HG03066 (cell line): Measurements from ENCODE around the gene TLE3.
"Not testable (repeated sequence)": the region's sequence is repeated elsewhere in the genome, so short reads cannot be mapped to it uniquely, and the experiment has no call there.

ENCODE experiments used
- ATAC-seq: cut with Tn5 transposase; IDR thresholded peaks from one replicate; pipeline ENCODE4 v1.9.1; 2021; ENCODE audit warnings: low read depth; ENCODE audit not compliant: unreplicated experiment

The TLE3 gene

DNA sequence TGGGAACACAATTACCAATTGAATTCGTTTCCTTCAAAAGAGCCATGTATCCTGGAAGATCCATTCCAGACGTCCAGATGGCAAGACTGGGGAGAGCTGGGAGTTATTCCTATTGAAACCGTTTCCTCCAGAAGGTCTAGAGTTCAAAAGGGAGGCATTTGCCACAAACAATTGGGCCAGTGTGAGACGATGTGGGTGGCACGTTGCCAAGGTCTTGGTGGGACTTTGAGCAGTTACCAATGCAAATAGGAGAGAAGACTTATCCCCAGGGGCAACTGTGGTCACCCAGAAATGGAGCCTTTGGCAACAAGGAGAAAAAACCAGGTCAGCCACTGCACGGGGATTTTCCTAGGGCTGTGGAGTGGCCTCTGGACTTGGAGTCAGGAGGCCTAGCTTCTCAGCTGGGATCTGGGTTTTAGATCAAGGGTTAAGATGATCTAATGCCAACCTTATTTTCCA, 29.6 kb upstream of the TLE3 start:
- ATAC-seq: no peak

GRCh38 chr15:70126362-70126761, 28.6 kb upstream of the TLE3 start:
- ATAC-seq: no peak

- no peak for ATAC-seq
Measured at GRCh38 chr15:70125605-70126004, 27.9 kb upstream of the TLE3 start.

DNA sequence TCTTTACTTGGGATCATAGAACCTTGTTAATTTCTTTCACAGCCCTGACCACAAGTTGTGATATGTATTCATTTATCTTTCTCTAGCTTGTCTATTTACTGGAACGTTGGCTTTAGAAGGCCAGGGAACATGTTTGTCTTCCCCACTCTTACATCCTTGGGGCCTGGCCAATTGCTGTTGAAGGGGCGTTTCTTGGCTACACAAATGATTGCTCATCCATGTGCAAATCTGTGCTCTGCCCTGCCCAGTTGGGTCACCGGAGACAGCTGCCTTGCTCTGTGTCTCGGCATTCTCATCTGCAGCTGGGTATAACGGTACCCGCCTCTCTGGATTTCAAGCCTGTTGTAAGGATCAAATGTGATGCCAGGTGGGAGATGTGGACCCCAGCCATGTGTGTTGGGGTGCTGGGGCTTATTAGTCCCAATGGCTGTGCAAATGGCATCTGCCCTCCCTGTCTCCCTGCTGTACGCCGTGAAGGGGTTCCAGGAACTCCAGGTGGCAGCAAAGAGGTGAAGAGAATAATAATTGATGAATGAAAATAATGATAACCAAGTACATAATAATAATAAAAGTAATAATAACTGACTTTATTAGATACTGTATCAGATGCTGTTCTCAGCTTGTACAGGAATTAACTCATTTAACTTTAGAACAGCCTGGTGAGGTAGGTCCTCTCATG, 24.0 kb upstream of the TLE3 start:
- ATAC-seq: no peak

- ATAC-seq: no peak
Measured at GRCh38 chr15:70120958-70121623, 23.4 kb upstream of the TLE3 start.

DNA sequence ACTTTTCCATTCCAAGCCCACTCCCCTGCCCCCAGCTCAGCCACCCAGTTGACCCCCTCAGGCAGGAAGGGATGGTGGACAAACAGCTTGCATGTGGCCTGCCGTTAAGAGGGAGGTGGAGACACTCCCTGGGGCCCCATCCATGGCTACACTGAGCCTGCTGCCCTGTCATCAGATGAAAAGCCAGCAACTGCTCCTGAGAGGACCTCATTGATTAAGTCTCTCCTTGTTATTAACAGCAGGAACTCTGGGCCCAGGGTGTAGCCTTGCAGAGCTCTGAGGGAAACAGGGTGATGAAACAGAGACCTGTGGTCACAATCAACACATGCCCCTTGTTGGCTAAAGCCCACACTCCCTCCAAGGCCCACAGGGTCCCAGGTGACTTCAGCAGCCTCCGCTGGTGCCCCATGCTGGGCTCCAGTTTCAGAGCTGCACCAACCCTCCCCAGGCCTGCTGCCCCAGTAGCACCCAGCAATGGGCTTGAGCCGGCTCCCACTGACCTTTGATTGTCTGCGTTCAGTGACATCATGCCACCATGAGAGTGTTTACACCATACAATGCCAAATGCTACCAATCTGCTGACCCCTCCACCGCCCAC, 22.3 kb upstream of the TLE3 start:
- ATAC-seq: no peak

DNA sequence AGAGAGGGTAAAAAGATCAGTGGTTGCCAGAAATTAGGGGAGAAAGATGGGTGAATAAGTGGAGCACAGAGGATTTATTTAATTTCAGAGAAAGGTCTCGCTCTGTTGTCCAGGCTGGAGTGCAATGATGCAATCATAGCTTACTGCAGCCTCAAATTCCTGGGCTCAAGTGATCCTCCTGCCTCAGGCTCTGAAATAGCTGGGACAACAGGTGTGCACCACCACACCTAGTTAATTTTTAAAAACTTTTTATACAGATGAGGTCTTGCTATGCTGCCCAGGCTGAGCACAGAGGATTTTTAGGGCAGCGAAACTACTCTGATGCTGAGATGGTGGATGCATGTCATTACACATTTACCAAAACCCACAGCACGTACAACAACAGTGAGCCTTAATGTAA, 20.9 kb upstream of the TLE3 start:
- ATAC-seq: no peak

DNA sequence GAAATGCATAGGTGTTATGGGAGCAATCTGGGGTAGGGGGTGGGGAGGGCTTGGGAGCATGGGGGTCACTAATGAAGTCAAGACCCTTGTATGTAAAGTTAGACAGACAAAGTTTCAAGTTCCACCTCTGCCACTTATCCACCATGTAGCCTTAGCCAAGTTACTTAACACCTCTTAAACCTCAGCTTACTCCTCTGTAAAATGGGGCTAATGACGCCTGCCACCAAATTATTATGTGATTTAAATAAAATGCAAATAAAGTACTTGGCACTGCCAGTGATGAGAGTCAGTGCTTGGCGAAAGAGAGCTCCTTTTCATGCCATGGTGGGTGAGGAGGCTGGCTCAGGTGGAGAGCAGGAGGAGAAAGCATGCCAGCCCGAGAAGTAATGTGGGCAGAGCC, 18.6 kb upstream of the TLE3 start:
- ATAC-seq: no peak

DNA sequence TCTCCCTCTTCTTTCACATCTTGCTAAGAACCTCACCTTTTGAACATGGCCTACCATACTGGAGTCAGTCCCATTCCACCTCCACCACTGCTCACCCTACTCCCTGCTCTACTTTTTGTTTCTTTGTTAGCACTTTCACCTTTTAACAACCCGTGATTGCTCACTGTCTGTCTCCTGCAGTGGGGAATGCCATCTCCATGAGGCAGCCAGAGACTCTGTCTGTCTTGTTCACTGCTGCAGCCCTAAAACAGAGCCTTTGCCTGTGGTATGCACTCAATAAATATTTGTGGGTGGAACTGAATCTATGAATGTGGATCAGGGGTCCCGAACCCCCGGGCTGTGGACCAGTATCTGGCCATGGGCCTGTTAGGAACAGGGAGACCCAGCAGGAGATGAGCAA, 16.5 kb upstream of the TLE3 start:
- no peak for ATAC-seq

DNA sequence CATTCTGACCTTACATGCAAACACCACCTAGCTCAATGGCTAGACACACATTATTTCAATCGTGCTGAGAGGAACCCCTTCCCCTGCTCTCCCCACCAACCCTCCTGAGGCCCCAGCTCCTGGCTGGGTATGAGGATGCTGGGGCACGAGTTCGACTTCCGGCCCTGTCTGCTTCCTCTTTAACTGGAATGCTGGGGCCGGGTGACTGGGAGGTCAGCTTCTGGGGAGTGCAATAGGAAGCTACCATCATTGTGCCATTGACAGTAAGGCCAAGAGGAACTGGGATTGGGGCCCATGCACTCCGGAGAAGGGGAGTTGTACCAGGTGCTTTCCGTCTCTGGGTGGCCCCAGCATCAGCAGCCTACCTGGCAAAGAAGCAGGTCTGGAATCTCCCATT, 15.6 kb upstream of the TLE3 start:
- ATAC-seq: no peak

- not testable (repeated sequence) for ATAC-seq
Measured at GRCh38 chr15:70112572-70113303, 15.0 kb upstream of the TLE3 start.

DNA sequence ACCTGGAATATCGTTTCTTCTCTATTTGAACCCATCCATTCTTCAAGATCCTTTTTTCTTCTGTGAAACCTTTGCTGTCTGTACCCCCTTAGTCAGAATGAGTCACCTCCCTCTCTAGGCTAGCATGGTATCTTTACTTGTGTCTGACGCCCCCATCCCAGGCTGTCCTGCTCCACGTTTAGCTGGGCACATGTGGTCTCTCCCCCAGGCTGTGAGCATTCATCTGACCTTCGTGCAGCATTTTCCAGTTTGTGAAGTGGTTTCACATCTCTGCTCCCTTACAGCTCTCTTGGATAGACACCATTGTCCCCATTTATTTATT, 14.3 kb upstream of the TLE3 start:
- no peak for ATAC-seq

DNA sequence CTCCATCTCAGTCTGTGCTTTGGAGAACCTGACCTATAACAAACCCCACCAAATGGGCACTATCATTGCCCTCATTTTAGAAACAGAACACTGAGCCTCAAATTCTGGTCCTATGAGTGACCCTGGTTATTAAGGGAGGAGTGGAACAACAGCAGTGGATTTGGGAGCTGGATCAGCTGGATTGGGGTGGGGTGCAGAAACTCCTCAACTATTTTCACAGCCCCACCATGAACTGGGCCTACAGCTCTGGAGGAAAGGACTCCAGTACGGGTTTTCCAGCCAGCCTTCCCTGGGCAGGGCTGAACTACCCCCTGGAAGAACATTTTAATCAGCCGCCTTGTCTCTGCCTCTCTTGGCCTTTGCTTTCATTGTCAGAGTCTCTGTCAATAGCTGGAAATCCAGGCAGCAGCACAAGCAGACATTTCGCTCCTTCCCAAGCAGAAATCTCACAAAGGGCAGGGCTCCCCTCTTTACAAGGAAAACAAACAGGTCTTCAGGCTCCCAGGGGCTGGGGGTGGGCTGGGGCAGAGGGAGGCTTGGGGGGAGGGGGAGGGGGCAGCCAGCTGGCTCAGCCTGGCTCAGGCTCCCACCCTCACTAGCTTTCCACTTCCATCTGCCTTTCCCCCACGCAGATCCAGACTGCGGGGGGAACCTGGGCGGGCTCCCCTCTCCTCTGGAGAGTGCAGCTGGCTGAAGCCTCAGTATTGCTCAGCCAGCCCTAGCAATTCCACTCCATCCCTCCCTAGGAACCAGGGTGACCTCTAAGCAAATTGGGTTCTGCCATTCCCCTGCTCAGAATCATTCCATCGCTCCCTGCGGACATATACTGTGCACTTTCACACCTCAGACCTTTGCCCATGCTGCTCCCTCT, 13.7 kb upstream of the TLE3 start:
- ATAC-seq: no peak

GRCh38 chr15:70109978-70110377, 12.3 kb upstream of the TLE3 start:
- no peak for ATAC-seq

- no peak for ATAC-seq
Measured at GRCh38 chr15:70109531-70109930, 11.8 kb upstream of the TLE3 start.

DNA sequence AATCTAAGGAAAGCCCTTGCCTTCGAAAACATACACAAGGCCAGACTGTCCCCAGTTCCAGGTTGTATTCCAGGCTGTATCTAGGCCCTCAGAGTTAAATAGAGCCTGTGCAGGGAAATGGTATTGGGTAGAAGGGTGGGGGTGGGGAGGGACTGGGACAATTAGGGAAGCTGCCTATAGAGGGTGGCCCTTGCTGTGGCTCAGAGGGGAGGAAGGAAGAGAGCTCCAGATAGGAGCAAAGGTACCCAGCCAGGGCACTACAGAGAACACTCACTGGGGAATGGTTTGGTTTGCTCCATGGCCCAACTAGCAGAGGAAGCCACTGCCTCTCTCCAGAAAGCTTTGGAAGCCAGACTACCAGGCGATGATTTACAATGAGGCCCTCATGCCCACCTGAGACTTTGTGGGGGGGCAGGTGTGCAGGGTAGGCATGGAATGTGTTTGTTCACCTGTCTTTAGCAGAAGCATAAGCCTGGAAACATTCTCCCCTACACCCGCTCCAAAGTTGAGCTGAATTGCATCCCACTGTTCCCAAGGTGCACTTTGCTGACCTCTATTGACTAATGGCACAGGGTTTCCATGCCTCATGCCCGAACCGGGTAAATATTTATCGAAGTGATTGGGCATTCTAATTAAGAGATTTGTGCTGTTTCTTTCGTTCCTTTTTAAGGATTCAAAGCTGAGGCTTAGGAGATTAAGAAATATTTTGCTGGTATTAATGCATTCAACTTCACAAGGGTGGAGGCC, 6.3 kb upstream of the TLE3 start:
- no peak for ATAC-seq

DNA sequence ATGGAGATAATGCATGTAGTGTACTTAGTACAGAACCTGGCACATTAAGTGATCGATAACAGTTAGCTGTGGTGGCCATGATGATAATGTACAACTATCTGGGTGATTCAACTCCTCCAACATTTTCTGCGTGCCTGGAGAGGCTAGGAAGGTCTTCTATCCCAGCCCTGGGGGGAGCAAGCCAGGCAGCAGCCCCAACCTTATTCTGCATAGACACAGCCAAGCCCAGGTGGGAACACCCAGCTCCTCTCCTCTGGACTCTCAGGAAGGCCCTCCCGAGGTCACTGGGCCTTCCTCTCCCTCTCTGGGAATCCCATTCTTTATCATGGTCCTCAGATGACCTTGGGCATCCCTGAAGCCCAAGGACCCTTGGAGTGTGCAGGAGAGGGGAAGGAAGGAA, 5.1 kb upstream of the TLE3 start:
- ATAC-seq: no peak

DNA sequence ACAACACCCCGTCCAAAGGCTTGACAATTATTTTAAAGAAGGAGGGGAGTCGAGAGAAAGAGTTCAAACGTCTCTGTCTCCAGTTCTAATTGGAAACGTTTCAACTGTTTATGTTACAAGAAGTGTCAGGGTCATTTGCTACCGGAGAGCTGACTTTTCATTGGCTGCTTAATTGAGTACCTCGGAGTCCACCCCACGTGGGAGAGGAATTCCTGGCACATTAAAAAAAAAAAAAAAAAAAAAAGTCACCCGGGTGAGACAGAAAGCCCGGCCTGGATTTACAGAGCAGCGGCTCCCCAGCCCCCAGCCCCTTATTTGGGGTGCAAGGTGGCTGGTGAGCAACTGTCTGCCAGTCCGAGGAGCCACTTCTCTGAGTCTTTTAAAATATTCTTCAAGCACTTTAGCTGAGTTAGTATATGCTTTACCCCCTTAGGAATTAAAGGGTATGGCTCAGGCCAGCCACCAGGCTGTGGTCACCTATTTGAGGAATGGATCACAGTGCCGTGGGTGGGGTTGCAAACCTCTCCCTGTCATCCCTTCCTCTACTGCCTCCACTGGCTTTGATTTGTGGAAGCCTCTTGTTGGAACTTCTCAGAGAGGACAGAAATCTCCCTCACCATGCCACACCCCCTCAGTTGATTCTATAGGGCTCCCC, 3.9 kb upstream of the TLE3 start:
- no peak for ATAC-seq
